Stimulated activated CD4-positive, alpha-beta T cell treated with anti-CD3 and anti-CD28 coated beads, Interleukin-2, amount 100 ng/mL, for 24 hours (primary cell): ENCODE measurements around the gene UBE2R2.
A peak's percentile ranks its signal among the peaks of the same experiment; 100 is the strongest.

Experiments
- DNase-seq, 2 donors: peaks; one replicate each; pipeline ENCODE4 v3.0.0-alpha.2; 2020

UBE2R2 gene

GRCh38 chr9:33885948-33886347, 69.0 kb downstream of the UBE2R2 start:
- DNase-seq: no peak

GRCh38 chr9:33893861-33894260, 76.9 kb downstream of the UBE2R2 start:
- no peak for DNase-seq

GRCh38 chr9:33894316-33894715, 77.4 kb downstream of the UBE2R2 start:
- no peak for DNase-seq

GRCh38 chr9:33903157-33903780, 86.3 kb downstream of the UBE2R2 start:
- no peak for DNase-seq

- no peak for DNase-seq
Observed at GRCh38 chr9:33905137-33905536, 88.2 kb downstream of the UBE2R2 start.

GRCh38 chr9:33906769-33907168, 89.8 kb downstream of the UBE2R2 start:
- no peak for DNase-seq

- DNase-seq: no peak
Observed at GRCh38 chr9:33907347-33907746, 90.4 kb downstream of the UBE2R2 start.

- no peak for DNase-seq
Observed at GRCh38 chr9:33908114-33908513, 91.2 kb downstream of the UBE2R2 start.

- DNase-seq: no peak
Observed at GRCh38 chr9:33908749-33909148, 91.8 kb downstream of the UBE2R2 start.

GRCh38 chr9:33913541-33913940, 96.6 kb downstream of the UBE2R2 start:
- no peak for DNase-seq

- DNase-seq: no peak
Observed at GRCh38 chr9:33914887-33915628, 98.1 kb downstream of the UBE2R2 start.

GRCh38 chr9:33917036-33917435, 100.1 kb downstream of the UBE2R2 start:
- DNase-seq: no peak

- no peak for DNase-seq
Observed at GRCh38 chr9:33919276-33919897, 102.4 kb downstream of the UBE2R2 start.

GRCh38 chr9:33921967-33922895, 105.3 kb downstream of the UBE2R2 start:
- DNase-seq: peak in 1 of 2 donors; percentile 30

GRCh38 chr9:33923079-33923478, 106.1 kb downstream of the UBE2R2 start:
- DNase-seq: no peak

GRCh38 chr9:33923998-33924701, 107.2 kb downstream of the UBE2R2 start:
- DNase-seq: no peak

GRCh38 chr9:33924978-33925797, 108.2 kb downstream of the UBE2R2 start:
- no peak for DNase-seq

GRCh38 chr9:33926746-33927485, 110.0 kb downstream of the UBE2R2 start:
- no peak for DNase-seq

- DNase-seq: no peak
Observed at GRCh38 chr9:33927694-33928093, 110.7 kb downstream of the UBE2R2 start.

GRCh38 chr9:33931326-33931725, 114.4 kb downstream of the UBE2R2 start:
- no peak for DNase-seq
